OCI-LY1 (cell line): ENCODE data around the gene CACNA1H.
"Not testable (repeated sequence)": the region's sequence is repeated elsewhere in the genome, so short reads cannot be mapped to it uniquely, and the experiment has no call there.

Experiments
- H2AFZ ChIP-seq: fragments of 200-600 bp; sonication (generic), shearing (Covaris generic); 2 replicates; pipeline ENCODE4 v1.6.0; 2014; ENCODE audit warnings: antibody characterized with exemption, mild to moderate bottlenecking, low read length
- H3F3A ChIP-seq: fragments of 200-600 bp; sonication (generic), shearing (Covaris generic); 2 replicates; pipeline ENCODE4 v1.6.0; 2014; ENCODE audit warnings: mild to moderate bottlenecking, antibody characterized with exemption, low read length, moderate library complexity; ENCODE audit not compliant: insufficient read depth
- H3K27ac ChIP-seq: fragments of 200-600 bp; sonication (generic); 2 replicates; pipeline ENCODE4 v1.5.1; 2014; ENCODE audit warnings: low read length, mixed run types, mild to moderate bottlenecking, low read depth; ENCODE audit not compliant: poor library complexity, severe bottlenecking
- H3K27me3 ChIP-seq: fragments of 200-600 bp; sonication (generic); 2 replicates; pipeline ENCODE4 v1.6.0; 2014; ENCODE audit warnings: antibody characterized with exemption, mild to moderate bottlenecking, low read length, moderate library complexity; ENCODE audit not compliant: insufficient read depth
- H3K36me3 ChIP-seq: fragments of 200-600 bp; sonication (generic); 2 replicates; pipeline ENCODE4 v1.6.1; 2014; ENCODE audit warnings: mild to moderate bottlenecking, antibody characterized with exemption, low read length, moderate library complexity, mixed read lengths; ENCODE audit not compliant: insufficient read depth
- H3K4me1 ChIP-seq: fragments of 200-600 bp; sonication (generic); 2 replicates; pipeline ENCODE4 v1.5.1; 2014; ENCODE audit warnings: mild to moderate bottlenecking, low read length, moderate library complexity; ENCODE audit not compliant: insufficient read depth, severe bottlenecking
- H3K4me2 ChIP-seq: fragments of 200-600 bp; sonication (generic), shearing (Covaris generic); 2 replicates; pipeline ENCODE4 v1.6.1; 2014; ENCODE audit warnings: low read length
- H3K4me3 ChIP-seq: fragments of 200-600 bp; sonication (generic); 2 replicates; pipeline ENCODE4 v1.5.1; 2014; ENCODE audit warnings: low read length, low read depth, mild to moderate bottlenecking, mixed read lengths; ENCODE audit not compliant: poor library complexity, severe bottlenecking
- H3K79me2 ChIP-seq: fragments of 200-600 bp; shearing (Covaris generic); 2 replicates; pipeline ENCODE4 v1.6.1; 2016; ENCODE audit warnings: mixed run types, low read length, mixed read lengths; ENCODE audit not compliant: insufficient read depth
- H3K9ac ChIP-seq: fragments of 200-600 bp; sonication (generic), shearing (Covaris generic); 2 replicates; pipeline ENCODE4 v1.6.1; 2014; ENCODE audit warnings: mild to moderate bottlenecking, low read length, mixed read lengths
- H3K9me2 ChIP-seq: fragments of 200-600 bp; sonication (generic), shearing (Covaris generic); 2 replicates; pipeline ENCODE4 v1.6.1; 2014; ENCODE audit warnings: low read depth, mild to moderate bottlenecking, low read length, mixed read lengths
- H3K9me3 ChIP-seq: fragments of 200-600 bp; shearing (Covaris generic); 2 replicates; pipeline ENCODE4 v1.6.1; 2014; ENCODE audit warnings: low read length, mixed read lengths
- H4K20me1 ChIP-seq: fragments of 200-600 bp; sonication (generic), shearing (Covaris generic); 2 replicates; pipeline ENCODE4 v1.6.0; 2016; ENCODE audit warnings: mild to moderate bottlenecking, low read length; ENCODE audit not compliant: insufficient read depth
- CTCF ChIP-seq: fragments of 200-600 bp; sonication (generic), shearing (Covaris generic); IDR thresholded peaks from 2 replicates; pipeline ENCODE4 v1.5.1; 2017; ENCODE audit warnings: mild to moderate bottlenecking, antibody characterized with exemption, low read length, moderate library complexity, mixed read lengths
- EZH2 ChIP-seq: fragments of 200-600 bp; sonication (generic), shearing (Covaris generic); IDR thresholded peaks from 2 replicates; pipeline ENCODE4 v1.8.0; 2017; ENCODE audit warnings: borderline replicate concordance, mixed run types, mild to moderate bottlenecking, antibody characterized with exemption, low read length, moderate library complexity, mixed read lengths

The CACNA1H gene

GRCh38 chr16:1256296-1256873 is 103.5 kb downstream of the CACNA1H start:
- not testable (repeated sequence) for H3K79me2 ChIP-seq, H3F3A ChIP-seq, H2AFZ ChIP-seq, H3K4me1 ChIP-seq, H3K9me2 ChIP-seq, H4K20me1 ChIP-seq, H3K36me3 ChIP-seq, H3K4me3 ChIP-seq, H3K9me3 ChIP-seq, H3K27ac ChIP-seq, H3K4me2 ChIP-seq, H3K9ac ChIP-seq, H3K27me3 ChIP-seq

- Histone ChIP-seq H3K9me2 (no peaks in the 10 kb centered on the region), H3F3A (no peaks in the 10 kb centered on the region), H4K20me1 (no peaks in the 10 kb centered on the region), H3K27me3 (no peaks in the 10 kb centered on the region; the same call in 1 of the 2 replicates), H3K9me3 (no peaks in the 10 kb centered on the region), H3K27ac (no peak overlapping the region), H2AFZ (no peak overlapping the region), H3K36me3 (no peaks in the 10 kb centered on the region), H3K4me2 (no peak overlapping the region), H3K4me1 (no peaks in the 10 kb centered on the region), H3K9ac (no peak overlapping the region), H3K79me2 (no peaks in the 10 kb centered on the region), H3K4me3 (no peak overlapping the region)
- TF ChIP-seq CTCF (no peak), EZH2 (no peak)
Measured at GRCh38 chr16:1256874-1257322, 104.0 kb downstream of the CACNA1H start.

GRCh38 chr16:1257561-1258224 is 104.8 kb downstream of the CACNA1H start:
- H3K27ac ChIP-seq = no peak overlapping the region
- H3K9me3 ChIP-seq = no peaks in the 10 kb centered on the region
- H3F3A ChIP-seq = no peaks in the 10 kb centered on the region
- H3K36me3 ChIP-seq = no peaks in the 10 kb centered on the region
- no peak overlapping the region for H3K9ac ChIP-seq
- TF ChIP-seq EZH2 (no peak), CTCF (no peak)
- H3K9me2 ChIP-seq = no peaks in the 10 kb centered on the region
- H3K4me1 ChIP-seq = no peaks in the 10 kb centered on the region
- no peaks in the 10 kb centered on the region for H3K79me2 ChIP-seq
- H2AFZ ChIP-seq = no peak overlapping the region
- no peak overlapping the region for H3K4me3 ChIP-seq
- no peaks in the 10 kb centered on the region for H4K20me1 ChIP-seq
- no peak overlapping the region for H3K4me2 ChIP-seq
- H3K27me3 ChIP-seq = no peaks in the 10 kb centered on the region; the same call in 1 of the 2 replicates

GRCh38 chr16:1258225-1258600 is 105.3 kb downstream of the CACNA1H start:
- Histone ChIP-seq H3K4me1 (no peaks in the 10 kb centered on the region), H3K27ac (no peak overlapping the region), H3F3A (no peaks in the 10 kb centered on the region), H3K9ac (no peak overlapping the region), H3K9me3 (no peaks in the 10 kb centered on the region), H4K20me1 (no peaks in the 10 kb centered on the region), H3K4me3 (no peak overlapping the region), H2AFZ (no peak overlapping the region), H3K4me2 (no peak overlapping the region), H3K79me2 (no peaks in the 10 kb centered on the region), H3K27me3 (no peaks in the 10 kb centered on the region; the same call in 1 of the 2 replicates), H3K9me2 (no peaks in the 10 kb centered on the region), H3K36me3 (no peaks in the 10 kb centered on the region)
- TF ChIP-seq CTCF = no peak
